SK-N-MC (cell line): Measurements from ENCODE around the gene CAMK1.

Experiments used
- EZH2 ChIP-seq: fragments of 200-600 bp; sonication (generic); IDR thresholded peaks from one replicate; pipeline ENCODE4 v1.6.1; 2017; ENCODE audit warnings: antibody characterized with exemption
- FOXP2 ChIP-seq: optimal IDR thresholded peaks from 2 replicates; pipeline ENCODE3; 2011; ENCODE audit warnings: mild to moderate bottlenecking, moderate library complexity; ENCODE audit not compliant: insufficient read depth; ENCODE audit errors: extremely low read length, control extremely low read depth
- POLR2AphosphoS5 ChIP-seq: IDR thresholded peaks from 2 replicates; pipeline ENCODE4 v1.6.1; 2012; ENCODE audit warnings: mild to moderate bottlenecking, low read depth, low read length, borderline replicate concordance

DNA sequence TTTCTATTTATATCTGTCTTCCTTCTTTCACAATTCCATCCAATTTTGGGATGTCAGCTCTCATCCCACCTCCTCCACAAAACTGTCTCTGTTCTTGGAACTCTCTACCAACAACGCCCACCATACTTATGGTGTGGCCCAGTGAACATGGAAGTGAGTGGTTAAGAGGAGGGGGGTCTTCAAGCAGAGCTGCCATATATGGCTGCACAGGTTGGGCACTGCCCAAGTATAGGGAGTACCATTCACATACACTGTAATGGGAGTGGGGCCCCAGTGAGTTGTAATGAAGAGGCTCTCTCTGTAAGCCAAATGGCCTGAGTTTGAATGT is 7.9 kb upstream of the CAMK1 start:
- no peak for TF ChIP-seq POLR2AphosphoS5
- TF ChIP-seq EZH2 = no peak
- TF ChIP-seq FOXP2 = no peak
